Tibial nerve (tissue), 3 donors: ENCODE data around the gene RPF1.

Experiments
- CTCF ChIP-seq, 5 experiments: fragments of 200-600 bp in 3 of 5; fragments of 450-650 bp in 2 of 5; sonication (generic) in 3 of 5; IDR thresholded peaks; one replicate each; pipeline ENCODE4 v1.5.1; 2016 to 2019; ENCODE audit warnings: antibody characterized with exemption in 5 of 5, mild to moderate bottlenecking in 3 of 5, moderate library complexity in 2 of 5
- POLR2A ChIP-seq, 2 donors: fragments of 450-650 bp; IDR thresholded peaks; one replicate each; pipeline ENCODE4 v1.6.1; 2017; ENCODE audit warnings: antibody characterized with exemption in 2 of 2, mild to moderate bottlenecking in 2 of 2, moderate library complexity in 2 of 2

- TF ChIP-seq CTCF (IDR thresholded peaks at IDR 0.05): no peak
- TF ChIP-seq POLR2A (IDR thresholded peaks at IDR 0.05): no peak
Measured at GRCh38 chr1:84504580-84505492, 25.8 kb downstream of the RPF1 start.
